HepG2 (cell line): ENCODE data around the gene PODXL2. TPM values are rescaled to one million over a fixed set of nuclear protein-coding genes. Genes with fewer than 3 reads are reported as not detected.

Source experiments
- AHDC1 ChIP-seq: sonication (generic); formaldehyde crosslinking; IDR thresholded peaks from 2 replicates; pipeline ENCODE4 v1.5.1; 2020; ENCODE audit warnings: mild to moderate bottlenecking, missing genetic modification reagents, borderline replicate concordance
- BATF2 ChIP-seq: sonication (generic); formaldehyde crosslinking; IDR thresholded peaks from 2 replicates; pipeline ENCODE4 v1.8.0; 2022; ENCODE audit warnings: mild to moderate bottlenecking, missing genetic modification reagents, moderate library complexity
- CSRNP2 ChIP-seq: sonication (generic); formaldehyde crosslinking; conservative IDR thresholded peaks from 2 replicates; pipeline ENCODE4 v1.8.0; 2022; ENCODE audit warnings: low read depth, missing genetic modification reagents
- HNF4G ChIP-seq, 2 experiments: sonication (generic) in 1 of 2; formaldehyde crosslinking in 1 of 2; IDR thresholded peaks; 2 replicates each; pipeline versions ENCODE4 v1.4.0 to v1.6.1; 2011 to 2020; ENCODE audit warnings: borderline replicate concordance in 2 of 2, low read depth in 2 of 2, mild to moderate bottlenecking in 2 of 2, low read length in 1 of 2, missing genetic modification reagents in 1 of 2, moderate library complexity in 1 of 2
- MXD1 ChIP-seq: sonication (generic); formaldehyde crosslinking; IDR thresholded peaks from 2 replicates; pipeline ENCODE4 v1.4.0; 2020; ENCODE audit warnings: mild to moderate bottlenecking, missing genetic modification reagents
- SAP130 ChIP-seq: IDR thresholded peaks from 2 replicates; pipeline ENCODE4 v1.6.1; 2016; ENCODE audit warnings: low read depth
- TBX2 ChIP-seq: sonication (generic); formaldehyde crosslinking; IDR thresholded peaks from 2 replicates; pipeline ENCODE4 v1.5.0; 2020; ENCODE audit warnings: missing genetic modification reagents, mild to moderate bottlenecking, borderline replicate concordance
- ZBTB33 ChIP-seq: sonication (generic); formaldehyde crosslinking; IDR thresholded peaks from 2 replicates; pipeline ENCODE4 v1.4.0; 2020; ENCODE audit warnings: missing genetic modification reagents
- ZNF138 ChIP-seq: sonication (generic); formaldehyde crosslinking; IDR thresholded peaks from 2 replicates; pipeline ENCODE4 v1.5.0; 2020; ENCODE audit warnings: mild to moderate bottlenecking, low read depth, missing genetic modification reagents
- ZNF687 ChIP-seq: sonication (generic); formaldehyde crosslinking; IDR thresholded peaks from 2 replicates; pipeline ENCODE4 v1.5.1; 2020; ENCODE audit warnings: mild to moderate bottlenecking, missing genetic modification reagents, moderate library complexity
- ZNF792 ChIP-seq: IDR thresholded peaks from 2 replicates; pipeline ENCODE4 v1.6.1; 2016
- polyA plus RNA-seq, 8 experiments: library from polyadenylated mRNA; depleted of rRNA in 3 of 8; stranded (reverse) in 7 of 8; unstranded in 1 of 8; fragments of >200 nt; fragmentation: Illumina TruSeq in 4 of 8; extraction: Trizol in 4 of 8; gene quantifications; 2 replicates each; pipeline versions ENCODE4 v1.2.1 to v1.2.3, GENCODE V29; 2011 to 2016; ENCODE audit warnings: low read depth in 4 of 8, missing spikeins in 1 of 8, mixed read lengths in 1 of 8; ENCODE audit not compliant: insufficient read depth in 1 of 8
- total RNA-seq, 5 experiments: library from RNA; depleted of rRNA; stranded (reverse); fragments of >200 nt; fragmentation: Illumina TruSeq; extraction: Trizol; gene quantifications; 2 replicates each; pipeline ENCODE4 v1.2.3, GENCODE V29; 2016; ENCODE audit warnings: low read depth in 1 of 5

PODXL2 gene
- total and polyA plus RNA-seq, 2 of the 13 experiments (the other 11 are each of a cell fraction or from before 2014, with no cell fraction given), result 20.4 to 25.1 TPM

GRCh38 chr3:127590593-127591465 lies 38.2 kb upstream of the PODXL2 start, which contains the start of gene TPRA1 (continued):
- TF ChIP-seq TBX2 (CRISPR knock-in tag), result no peak
- TF ChIP-seq BATF2 (CRISPR knock-in tag), result no peak
- TF ChIP-seq SAP130, result peak; percentile 84
- 0 out of 2 replicates have a peak, but pooled peaks have one; percentile 46 for TF ChIP-seq ZNF138 (CRISPR knock-in tag)
- no peak for TF ChIP-seq CSRNP2
- no peak for TF ChIP-seq AHDC1
- no peak for TF ChIP-seq HNF4G (IDR thresholded peaks at IDR 0.05; ENCODE audit: borderline replicate concordance, low read depth, low read length)
- 0 out of 2 replicates have a peak, but pooled peaks have one; percentile 10 for TF ChIP-seq HNF4G (CRISPR knock-in tag; IDR thresholded peaks at IDR 0.05; ENCODE audit: borderline replicate concordance, low read depth)
- TF ChIP-seq MXD1, result no peak; the same call in 1 of the 2 replicates
- TF ChIP-seq ZNF687 (CRISPR knock-in tag), result peak; percentile 83
- no peak for TF ChIP-seq ZBTB33
- TF ChIP-seq ZNF792 (CRISPR knock-in tag), result 0 out of 2 replicates have a peak, but pooled peaks have one; percentile 33
